Left forelimb (tissue), 1 donor: ENCODE results near the gene NRIP2.

Experiments
- DNase-seq: peaks from one replicate; pipeline ENCODE4 v3.0.0-alpha.2; 2018; ENCODE audit warnings: low spot score

The NRIP2 gene

GRCh38 chr12:2805143-2805520 lies 29.7 kb downstream of the NRIP2 start:
- no peak for DNase-seq

GRCh38 chr12:2804393-2805142 lies 30.3 kb downstream of the NRIP2 start:
- no peak for DNase-seq

GRCh38 chr12:2803635-2804392 lies 31.0 kb downstream of the NRIP2 start:
- no peak for DNase-seq

- no peak for DNase-seq
Measured at GRCh38 chr12:2801044-2801783, 33.6 kb downstream of the NRIP2 start.

GRCh38 chr12:2800046-2800570 lies 34.7 kb downstream of the NRIP2 start:
- no peak for DNase-seq

GRCh38 chr12:2797721-2798418 lies 37.0 kb downstream of the NRIP2 start:
- DNase-seq, result no peak

GRCh38 chr12:2796187-2796666 lies 38.6 kb downstream of the NRIP2 start:
- DNase-seq, result no peak

- DNase-seq, result peak; percentile 88
Measured at GRCh38 chr12:2795291-2796186, 39.3 kb downstream of the NRIP2 start.

GRCh38 chr12:2794736-2795289 lies 40.0 kb downstream of the NRIP2 start, which contains the start of gene FKBP4:
TSS of gene FKBP4 (plus strand) at chr12:2794970. CDS start at chr12:2795140, 170 bp downstream.
- DNase-seq, result peak; percentile 89

GRCh38 chr12:2794191-2794735 lies 40.6 kb downstream of the NRIP2 start:
- DNase-seq, result peak; percentile 78

- DNase-seq, result no peak
Measured at GRCh38 chr12:2793561-2793960, 41.3 kb downstream of the NRIP2 start.

GRCh38 chr12:2792671-2793500 lies 41.9 kb downstream of the NRIP2 start:
- no peak for DNase-seq

GRCh38 chr12:2791089-2791488 lies 43.7 kb downstream of the NRIP2 start:
- DNase-seq, result no peak

GRCh38 chr12:2785017-2785416 lies 49.8 kb downstream of the NRIP2 start:
- DNase-seq, result no peak

- no peak for DNase-seq
Measured at GRCh38 chr12:2783936-2784600, 50.8 kb downstream of the NRIP2 start.

- DNase-seq, result no peak
Measured at GRCh38 chr12:2779281-2779680, 55.6 kb downstream of the NRIP2 start.

- no peak for DNase-seq
Measured at GRCh38 chr12:2776129-2776806, 58.6 kb downstream of the NRIP2 start.

- no peak for DNase-seq
Measured at GRCh38 chr12:2775431-2775830, 59.4 kb downstream of the NRIP2 start.
